Activated T-cell treated with anti-CD3 and anti-CD28 coated beads for 48 hours (primary cell): Measurements from ENCODE around the gene GJA3.
A peak's percentile ranks its signal among the peaks of the same experiment; 100 is the strongest.
"Not testable (repeated sequence)": the region's sequence is repeated elsewhere in the genome, so short reads cannot be mapped to it uniquely, and the experiment has no call there.

Source experiments
- DNase-seq: peaks from one replicate; pipeline ENCODE4 v3.0.0-alpha.2; 2020; ENCODE audit warnings: low read depth

GJA3 gene

DNA sequence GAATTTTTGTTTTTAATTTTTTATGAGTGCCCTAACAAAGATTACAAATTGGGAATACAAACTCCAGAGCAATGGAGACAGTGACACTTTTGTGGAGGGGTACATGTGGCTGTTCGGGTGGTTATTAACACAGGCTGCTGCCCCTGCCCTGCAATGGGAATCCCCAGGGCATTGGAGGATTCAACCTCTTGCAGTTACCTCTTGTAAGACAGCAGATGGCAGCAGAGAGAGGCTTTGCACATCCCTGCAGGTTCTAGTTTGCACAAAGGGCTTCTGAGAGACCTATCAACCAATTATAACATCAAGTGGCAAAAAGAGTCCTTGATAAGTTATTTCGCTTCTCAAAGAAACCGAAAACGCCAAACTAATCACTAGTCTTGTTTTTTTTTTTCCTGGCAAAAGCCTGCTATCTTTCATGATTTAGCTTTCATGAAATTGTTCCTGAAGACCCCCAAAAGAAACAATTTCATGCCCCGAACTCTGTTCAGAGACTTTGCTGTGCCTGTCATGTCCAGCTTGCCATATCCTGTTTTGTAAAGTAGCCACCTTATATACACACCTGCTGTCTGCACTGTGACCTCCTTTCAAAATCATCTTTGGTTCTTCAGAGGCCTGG lies 21.5 kb upstream of the GJA3 start:
- peak; percentile 27 for DNase-seq

DNA sequence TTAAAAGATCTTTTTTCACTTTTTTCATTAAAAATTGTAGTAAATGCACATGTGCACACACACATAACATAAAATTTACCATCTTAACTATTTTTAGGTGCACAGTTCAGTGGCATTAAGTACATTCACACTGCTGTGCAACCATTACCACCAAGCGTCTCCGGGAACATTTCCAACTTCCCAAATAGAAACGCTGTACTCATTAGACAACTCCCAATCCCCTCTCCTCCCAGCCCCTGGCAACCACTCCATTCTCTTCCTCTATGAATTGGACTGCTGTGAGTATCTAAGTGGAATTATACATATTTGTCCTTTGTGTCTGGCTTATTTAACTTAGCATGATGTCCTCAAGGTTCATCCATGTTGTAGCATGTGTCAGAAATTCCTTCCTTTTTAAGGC lies 20.3 kb upstream of the GJA3 start:
- no peak for DNase-seq

DNA sequence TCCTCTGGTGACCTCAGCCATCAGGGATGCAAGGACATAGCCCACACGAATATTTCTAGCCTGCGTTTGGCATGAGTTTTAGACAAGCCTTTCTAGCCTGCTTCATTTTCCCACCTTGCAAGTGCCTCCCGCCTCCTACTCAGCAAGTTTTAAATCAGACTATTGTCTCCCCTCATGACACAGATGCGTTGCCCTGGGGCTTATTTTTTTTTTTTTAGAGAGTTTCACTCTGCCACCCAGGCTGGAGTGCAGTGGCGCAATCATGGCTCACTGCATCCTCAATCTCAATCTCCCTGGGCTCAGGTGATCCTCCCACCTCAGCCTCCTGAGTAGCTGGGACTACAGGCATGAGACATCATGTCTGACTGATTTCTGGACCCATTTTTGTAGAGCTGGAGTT lies 17.3 kb upstream of the GJA3 start:
- no peak for DNase-seq

DNA sequence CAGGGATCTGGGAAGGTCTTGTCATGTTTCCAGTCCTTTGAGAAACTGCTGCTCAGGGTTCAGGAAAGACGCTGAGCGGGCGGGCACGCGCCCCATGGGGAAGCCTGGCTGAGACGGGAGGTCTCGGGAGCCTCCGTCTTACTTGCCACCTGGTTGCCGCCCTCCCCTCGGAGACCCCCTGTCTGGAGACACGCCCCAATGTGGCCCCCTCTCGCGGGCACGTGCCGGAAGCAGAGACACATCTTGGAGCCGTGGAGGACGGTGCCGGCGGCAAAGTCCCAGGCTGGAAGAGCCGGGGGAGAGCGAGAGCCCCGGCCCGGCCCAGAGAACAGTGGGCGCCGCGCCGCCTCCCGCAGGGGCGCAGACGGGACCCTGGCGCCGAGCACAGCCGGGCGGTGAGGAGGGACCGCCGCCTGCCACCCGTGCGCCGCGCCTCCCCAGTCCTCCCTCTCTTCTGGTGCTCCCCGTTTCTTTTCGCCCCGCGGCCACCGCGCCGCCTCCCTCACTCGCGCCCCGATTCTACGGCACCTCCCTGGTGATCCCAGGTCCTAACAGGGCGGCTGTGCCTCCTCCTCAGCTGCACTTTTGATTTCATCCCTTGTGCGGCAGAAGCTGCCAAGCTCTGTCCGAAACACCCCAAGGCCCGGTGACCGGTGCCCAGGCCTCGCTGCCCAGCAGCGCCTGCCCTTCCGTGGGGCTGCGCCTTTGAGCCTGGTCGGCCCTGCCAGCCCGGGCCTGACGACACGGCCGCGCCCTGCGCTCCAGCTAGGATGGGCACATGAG lies 16.4 kb upstream of the GJA3 start:
- DNase-seq, result no peak

DNA sequence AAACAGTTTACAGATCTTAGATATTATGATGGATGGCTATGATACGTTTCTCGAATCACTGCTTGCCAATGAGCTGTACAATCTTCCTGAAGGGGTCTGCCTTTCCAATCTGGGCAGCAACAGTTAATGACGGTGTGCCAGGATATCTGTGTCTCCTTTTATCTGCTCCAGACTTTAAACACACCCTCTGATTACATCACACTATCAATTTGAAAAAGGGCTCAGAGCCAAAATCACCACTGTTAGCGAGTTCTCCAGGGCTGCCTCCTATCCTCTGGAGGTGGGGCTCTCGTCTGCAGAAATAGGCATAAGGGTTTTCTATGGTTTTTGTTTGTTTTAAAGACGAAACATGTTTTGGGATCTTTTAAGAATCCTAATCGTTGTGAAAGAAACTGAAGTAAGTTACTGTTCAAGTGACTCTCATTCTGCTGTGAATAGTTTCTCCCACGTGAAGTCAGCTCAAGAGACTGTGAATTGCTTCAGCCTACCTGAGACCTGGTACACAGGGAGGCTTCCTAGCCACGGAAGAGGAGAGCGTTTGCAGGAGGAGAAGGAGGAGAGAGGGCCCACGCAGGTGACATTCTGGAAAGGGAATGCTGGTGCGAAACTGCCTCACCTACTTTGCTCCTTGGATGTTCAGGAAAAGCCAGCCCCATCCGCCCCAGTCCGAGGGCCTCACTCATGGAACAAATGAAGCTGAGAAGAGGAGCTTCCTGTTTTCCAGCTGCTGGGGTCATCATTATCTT lies 15.2 kb upstream of the GJA3 start:
- no peak for DNase-seq

DNA sequence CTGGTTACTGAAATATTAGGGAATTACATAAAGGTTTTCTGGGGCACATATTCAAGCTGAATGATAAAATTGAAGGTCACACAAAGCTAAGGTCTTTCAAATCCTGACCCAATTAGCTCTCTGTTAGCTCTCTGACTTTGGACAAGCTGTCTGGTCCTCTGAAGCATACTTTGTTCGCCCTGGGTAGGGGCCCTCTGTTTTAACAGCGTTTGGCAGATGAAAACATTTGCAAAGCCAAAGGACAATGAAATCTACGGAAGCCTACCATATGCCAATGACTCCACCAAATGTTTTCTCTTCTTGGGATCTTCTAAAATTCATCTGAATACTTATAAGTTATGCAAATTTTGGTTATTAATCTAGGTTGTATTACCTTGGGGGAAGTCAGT lies 14.5 kb upstream of the GJA3 start:
- no peak for DNase-seq

DNA sequence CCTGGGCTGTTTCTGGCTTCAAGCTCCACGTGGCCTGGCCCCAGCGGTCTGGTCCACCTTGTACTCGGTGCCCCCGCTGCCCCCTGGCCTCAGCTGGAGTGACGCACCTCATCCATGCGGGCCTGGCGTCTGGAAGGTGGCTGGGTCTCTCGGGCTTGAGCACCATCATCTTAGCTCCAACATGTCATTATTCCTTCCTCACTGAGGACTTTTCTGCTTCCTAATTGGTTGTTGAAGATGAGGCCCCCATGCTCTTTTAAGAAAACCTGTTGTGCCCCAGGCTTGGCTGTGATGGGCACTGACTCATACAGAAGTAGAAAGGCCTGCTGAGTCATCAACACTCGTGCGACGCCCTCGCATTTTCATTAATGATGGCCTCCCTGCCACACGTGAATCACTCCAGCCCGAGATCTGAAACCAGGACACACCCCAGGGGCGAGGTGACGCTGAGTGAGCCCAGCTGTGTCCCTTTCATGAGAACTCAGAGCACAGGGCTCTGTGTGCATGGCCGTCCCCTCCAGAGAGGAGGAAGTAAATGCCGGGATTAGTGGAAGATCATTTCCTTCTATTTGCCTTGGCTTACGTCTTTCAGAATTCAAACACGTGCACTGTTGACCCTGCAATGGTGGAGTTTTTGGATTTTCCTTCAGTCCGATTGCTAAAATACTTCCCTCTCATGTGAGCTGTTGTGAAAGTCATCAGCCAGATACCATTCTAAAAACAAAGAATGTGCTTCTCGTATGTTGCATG lies 14.0 kb upstream of the GJA3 start:
- DNase-seq, result peak; percentile 69

DNA sequence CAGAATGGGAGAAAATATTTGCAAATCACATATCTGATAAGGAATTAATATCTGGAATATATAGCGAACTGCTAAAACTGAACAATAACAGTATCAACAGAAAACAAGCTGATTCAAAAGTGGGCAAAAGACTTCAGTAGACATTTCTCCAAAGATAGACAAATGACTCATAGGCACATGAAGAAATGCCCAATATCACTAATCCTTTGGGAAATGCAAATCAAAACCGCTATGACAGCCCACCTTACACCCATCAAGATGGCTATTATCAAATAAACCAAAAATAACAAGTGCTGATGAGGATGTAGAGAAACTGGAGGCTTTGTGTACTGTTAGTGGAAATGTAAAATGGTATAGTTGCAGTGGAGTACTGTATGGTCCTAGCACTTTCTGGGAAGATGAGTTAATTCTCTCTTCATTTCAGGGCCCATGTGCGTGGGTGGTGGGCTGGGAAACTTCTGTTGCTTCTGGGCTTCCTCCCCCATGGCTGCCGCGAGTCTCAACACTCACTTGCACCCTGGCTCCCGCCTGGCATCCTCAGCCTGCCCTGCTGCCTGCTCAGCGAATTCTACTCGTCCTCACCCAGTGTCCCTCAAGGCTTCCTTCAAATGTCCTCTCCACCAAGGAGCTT lies 12.4 kb upstream of the GJA3 start:
- no peak for DNase-seq

DNA sequence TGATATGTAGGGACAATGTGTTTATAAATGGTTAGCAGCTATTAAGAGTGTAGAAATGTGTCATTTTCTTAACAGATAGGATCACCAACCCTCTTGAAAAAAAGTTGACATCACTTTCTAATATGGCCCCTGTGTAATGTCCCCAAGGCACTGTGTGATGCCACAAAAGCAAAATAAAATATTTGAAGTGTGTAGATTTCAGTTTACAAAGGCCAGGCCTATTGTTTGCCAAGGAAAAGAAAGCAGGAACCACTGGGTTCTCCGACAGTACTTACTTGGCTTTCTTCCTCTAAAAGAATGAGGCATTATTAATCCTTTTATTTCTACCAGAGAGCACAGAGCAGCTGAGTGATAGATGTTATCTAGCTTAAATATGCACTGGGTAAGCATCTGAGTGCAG lies 10.5 kb upstream of the GJA3 start:
- no peak for DNase-seq

DNA sequence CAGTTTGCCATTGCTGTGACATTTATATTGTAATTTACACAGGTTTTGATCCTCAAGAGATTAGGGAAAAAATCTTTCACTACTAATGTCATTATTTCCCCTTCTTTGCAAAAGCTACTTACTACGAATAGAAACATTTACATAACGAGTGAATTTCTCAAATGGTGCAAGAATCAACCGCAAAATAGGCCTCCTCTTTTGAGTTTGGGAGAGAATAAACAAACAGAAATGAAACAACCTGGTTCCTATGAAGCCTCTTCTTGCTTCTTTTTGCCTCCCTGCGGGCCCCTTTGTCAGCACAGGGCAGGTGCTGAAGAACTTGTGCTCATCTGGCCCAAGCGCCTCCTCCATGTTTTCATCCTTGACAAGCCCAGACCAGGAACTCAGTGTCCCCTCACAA lies 10.1 kb upstream of the GJA3 start:
- DNase-seq, result no peak

DNA sequence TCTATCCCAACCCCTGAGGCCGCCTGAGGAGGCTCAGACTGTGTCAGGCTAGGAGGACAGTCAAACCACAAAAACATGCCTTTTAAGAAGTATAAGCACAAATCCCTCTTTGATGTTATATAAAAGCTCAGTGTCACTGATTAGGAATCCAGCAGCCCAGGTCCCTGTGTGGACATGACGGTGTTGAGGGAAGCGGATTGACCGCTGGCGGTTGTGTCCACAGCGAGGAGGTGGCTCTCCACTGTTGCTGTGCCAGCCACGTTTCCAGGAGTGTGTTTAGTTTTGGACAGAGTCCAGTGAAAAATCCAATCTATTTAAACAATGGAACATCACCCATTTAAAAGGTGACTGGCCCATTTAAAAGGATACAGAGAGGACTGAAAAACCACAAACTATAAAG lies 7.5 kb upstream of the GJA3 start:
- DNase-seq, result no peak

DNA sequence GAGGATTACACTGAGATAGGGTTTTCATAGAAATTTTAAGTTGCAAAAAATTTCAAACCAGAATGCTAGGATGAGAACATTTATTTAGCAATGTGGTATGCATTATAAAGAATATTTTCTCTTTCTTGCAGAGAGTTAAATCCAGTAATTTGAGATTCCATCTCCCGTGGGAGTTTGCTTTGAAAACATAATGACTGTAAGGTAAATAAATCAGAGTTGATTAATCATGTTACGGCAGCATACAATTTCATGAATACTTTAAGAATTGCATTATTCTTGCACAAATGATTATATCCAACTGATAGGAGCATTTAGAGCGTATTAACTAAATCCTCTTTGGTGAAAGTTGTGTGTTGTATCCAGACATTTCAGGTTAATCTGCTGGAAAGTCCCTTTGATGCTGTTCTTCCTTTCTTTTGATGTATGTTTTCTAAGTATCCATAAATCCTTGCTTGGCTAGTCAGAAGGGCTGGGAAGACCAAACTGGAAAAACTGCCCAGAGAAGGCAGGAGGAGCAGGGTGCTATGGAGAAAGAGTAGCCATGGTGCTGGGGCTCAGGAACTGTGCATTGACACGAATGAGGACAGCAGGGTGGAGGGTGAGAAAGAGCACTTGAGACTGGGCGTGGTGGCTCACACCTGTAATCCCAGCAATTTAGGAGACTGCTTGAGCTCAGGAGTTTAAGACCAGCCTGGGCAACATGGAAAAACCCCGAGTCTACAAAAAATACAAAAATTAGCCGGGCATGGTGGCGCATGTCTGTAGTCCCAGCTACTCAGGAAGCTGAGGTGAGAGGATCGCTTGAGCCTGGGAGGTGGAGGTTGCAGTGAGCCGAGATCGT lies 4.8 kb upstream of the GJA3 start:
- DNase-seq, result no peak

DNA sequence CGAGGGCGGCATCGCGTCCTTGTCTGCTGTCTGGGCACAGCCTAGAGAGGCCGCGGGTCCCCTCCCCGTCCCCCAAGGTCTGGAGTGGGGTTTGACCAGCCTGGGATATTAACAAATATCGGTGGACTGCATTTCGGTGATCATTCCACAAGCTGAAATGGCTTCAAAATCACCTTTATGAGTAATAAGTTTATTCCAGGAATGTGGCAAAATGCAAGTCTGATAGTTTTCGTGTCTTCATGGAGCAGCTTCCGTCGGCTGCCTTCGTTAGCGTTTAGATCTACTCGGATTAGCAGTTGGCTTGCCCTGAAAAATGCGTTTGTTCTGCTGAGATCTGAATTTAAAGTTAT lies 1.1 kb upstream of the GJA3 start:
- DNase-seq, result no peak

DNA sequence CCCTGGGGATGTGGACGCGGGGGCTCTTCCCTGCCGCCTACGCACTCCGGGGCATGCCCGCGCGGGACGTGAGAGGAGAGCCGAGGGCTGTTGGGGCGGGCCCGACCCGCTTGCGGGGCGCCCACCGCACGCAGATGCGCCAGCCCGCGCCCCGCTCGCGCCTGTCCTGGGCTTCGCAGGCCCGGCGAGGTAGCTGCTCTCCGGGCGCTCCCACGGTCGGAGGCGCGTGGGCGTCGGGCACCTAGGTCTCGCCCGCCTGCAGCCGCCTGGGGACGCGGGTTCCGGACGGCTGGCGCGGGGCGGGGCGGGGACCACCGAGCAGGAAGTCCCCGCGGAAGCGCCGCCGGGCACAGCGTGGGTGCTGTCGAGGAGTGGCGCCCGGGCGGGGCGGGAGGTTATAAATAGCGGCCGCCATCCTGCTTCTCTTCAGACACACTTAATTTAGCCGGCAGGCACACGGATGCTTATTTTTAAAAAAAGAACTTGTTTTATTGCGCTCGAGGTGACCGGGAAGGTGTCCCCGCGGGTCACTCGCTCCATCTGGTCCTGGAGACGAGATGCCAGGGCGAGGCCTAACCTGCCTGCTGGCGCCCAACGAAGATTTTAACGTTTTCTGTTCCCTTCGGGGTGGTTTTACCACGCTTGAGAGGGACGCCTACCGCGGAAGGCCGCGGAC lies 561 bp upstream of the GJA3 start:
- peak; percentile 59 for DNase-seq

DNA sequence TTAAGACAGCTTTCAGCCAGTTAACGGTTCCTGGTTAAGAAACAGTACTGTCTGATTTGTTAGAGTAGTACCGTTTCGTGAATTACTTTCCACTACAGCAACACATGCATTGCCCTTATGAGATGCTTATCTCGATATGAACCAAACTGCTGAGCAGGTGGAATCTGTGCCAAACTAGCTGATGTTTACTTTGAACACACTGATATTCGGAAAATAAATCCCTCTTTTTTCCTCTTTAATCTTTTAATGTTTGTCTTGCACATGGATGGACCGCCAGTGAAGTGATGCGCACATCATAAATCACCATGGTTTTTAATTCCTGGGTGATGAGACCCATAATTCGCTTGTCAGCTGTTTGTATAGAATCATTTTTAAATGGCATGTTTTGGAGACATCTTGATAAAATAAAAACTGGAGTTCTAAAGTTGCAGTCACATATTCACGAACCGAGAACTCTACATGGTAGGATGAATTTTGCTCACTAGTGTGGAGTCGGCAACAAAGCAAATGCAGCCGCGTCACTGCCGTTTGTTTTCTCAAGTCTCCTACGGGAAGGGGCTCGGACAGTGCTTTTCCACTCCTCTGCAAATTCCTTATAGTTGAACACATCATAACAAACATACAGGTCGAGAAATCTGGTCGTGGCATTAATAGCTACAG lies 1.1 kb downstream of the GJA3 start:
- DNase-seq, result no peak

DNA sequence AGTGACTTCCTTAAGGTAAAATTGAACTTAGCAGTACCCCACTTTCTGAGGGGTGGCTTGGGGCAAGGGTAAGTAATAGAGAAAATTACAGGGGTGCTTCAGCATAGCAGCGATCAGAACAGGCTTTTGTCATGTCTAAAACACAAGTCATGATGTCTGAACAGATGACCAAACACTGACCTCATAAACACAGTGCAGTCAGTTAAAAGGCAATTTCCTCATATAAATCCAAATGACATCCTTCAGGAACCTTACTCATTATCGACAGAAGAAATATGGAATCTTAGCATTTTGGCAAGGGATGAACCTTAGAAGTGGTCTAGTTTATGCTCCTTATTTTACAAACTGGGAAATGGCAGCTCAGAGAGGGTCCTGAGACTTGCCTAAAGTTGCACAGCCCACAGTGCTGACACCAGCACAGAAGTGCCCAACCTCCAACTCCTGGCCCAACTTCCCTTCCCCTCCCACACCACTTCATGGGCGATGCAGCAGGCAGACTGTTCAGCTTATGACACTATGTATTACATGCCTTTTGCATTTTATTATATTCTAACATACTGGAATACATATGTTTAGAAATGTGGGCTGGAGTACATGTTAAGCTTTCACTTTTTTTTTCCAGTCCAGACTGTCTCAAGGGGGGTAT lies 3.6 kb downstream of the GJA3 start:
- DNase-seq, result no peak

DNA sequence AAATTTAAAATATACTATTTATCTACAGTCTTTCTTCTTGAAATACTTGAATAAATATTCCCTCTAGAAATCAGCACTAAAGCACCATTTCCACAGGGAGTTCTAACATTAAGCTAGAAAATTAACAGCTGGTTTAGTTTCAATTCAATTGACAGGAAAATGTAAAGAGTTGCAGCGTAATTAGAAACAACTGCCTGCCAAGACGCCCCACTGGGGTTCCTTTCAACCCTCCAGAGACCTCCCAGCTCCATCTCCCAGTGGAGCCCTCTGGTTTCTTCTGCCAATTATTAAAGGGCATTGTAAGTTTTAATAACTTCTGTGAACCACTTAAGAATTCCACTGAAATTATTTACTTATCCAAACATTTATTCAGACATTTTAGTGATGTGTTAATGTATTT lies 4.2 kb downstream of the GJA3 start:
- DNase-seq, result no peak

DNA sequence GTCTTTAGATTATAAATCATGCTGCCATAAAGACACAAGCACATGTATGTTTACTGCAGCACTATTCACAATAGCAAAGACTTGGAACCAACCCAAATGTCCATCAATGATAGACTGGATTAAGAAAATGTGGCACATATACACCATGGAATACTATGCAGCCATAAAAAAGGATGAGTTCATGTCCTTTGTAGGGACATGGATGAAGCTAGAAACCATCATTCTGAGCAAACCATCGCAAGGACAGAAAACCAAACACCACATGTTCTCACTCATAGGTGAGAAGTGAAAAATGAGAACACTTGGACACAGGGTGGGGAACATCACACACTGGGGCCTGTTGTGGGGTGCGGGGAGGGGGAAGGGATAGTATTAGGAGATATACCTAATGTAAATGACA lies 7.6 kb downstream of the GJA3 start:
- not testable (repeated sequence) for DNase-seq

DNA sequence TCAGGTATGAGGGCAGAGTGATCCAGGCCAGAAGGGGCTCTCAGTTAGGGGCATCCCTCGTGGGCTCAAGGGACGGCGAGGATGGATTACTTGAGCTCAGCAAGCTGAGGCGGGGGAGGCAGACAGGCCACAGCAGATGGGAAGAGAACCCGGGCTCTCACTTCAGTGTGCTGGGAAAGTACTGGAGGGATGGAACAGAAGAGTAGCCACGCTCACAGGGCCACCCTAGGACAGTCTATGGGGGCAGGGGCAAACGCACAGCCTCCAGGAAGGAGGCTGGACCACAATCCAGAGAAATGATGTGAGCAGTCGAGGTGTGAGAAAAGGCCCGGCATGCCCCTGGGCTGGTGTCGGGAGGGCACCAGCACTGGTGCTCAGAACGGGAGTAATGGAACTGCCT lies 9.2 kb downstream of the GJA3 start:
- DNase-seq, result no peak

DNA sequence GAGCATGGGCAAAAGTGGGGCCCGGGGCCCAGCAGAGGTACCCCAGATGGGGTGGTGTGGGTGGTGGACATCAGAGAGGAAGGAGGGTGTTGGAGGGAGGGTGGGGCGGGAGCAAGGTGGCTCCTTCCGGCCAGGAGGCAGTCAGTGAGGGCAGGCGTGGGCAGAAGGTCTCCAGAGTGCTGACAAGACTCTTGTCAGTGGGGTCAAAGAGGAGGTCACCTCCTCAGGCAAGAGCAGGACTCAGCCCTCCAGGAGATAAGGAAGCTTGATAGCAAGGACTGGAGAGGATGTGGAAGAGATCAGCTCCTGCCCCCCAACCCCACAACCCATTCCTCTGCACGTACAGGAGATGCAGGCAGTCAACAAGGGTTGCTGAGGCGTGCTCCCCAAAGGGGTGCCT lies 9.8 kb downstream of the GJA3 start:
- DNase-seq, result no peak
